Epithelial cell of esophagus (primary cell): ENCODE results near the gene NEU1.
A peak's percentile ranks its signal among the peaks of the same experiment; 100 is the strongest.
"Not testable (repeated sequence)": the region's sequence is repeated elsewhere in the genome, so short reads cannot be mapped to it uniquely, and the experiment has no call there.

Source experiments
- DNase-seq: peaks from one replicate; pipeline ENCODE4 v3.0.0; 2010; ENCODE audit warnings: low read depth
- H3K4me3 ChIP-seq: 2 replicates; pipeline ENCODE4 v1.5.1; 2011; ENCODE audit warnings: mild to moderate bottlenecking, low read length, control low read depth
- CTCF ChIP-seq: IDR thresholded peaks from 2 replicates; pipeline ENCODE4 v1.5.1; 2011; ENCODE audit warnings: low read depth, mild to moderate bottlenecking, low read length, control low read depth, inconsistent platforms; ENCODE audit not compliant: insufficient read depth; ENCODE audit errors: missing control alignments

Gene NEU1

GRCh38 chr6:31870385-31870921 is 7.8 kb upstream of the NEU1 start:
- H3K4me3 ChIP-seq, result no peak overlapping the region
- peak; percentile 6 for TF ChIP-seq CTCF
- DNase-seq, result no peak

- no peak for DNase-seq
- TF ChIP-seq CTCF, result no peak
- H3K4me3 ChIP-seq, result no peak overlapping the region
Observed at GRCh38 chr6:31869343-31869742, 6.7 kb upstream of the NEU1 start.

GRCh38 chr6:31868658-31868971 is 6.0 kb upstream of the NEU1 start:
- not testable (repeated sequence) for DNase-seq, H3K4me3 ChIP-seq

- no peak for TF ChIP-seq CTCF
- no peak overlapping the region for H3K4me3 ChIP-seq
- no peak for DNase-seq
Observed at GRCh38 chr6:31865205-31866118, 2.8 kb upstream of the NEU1 start.

- no peak for DNase-seq
- no peak overlapping the region for H3K4me3 ChIP-seq
- no peak for TF ChIP-seq CTCF
Observed at GRCh38 chr6:31864818-31865204, 2.2 kb upstream of the NEU1 start.

- H3K4me3 ChIP-seq, result peak overlapping the region; percentile 67
- not testable (repeated sequence) for DNase-seq
Observed at GRCh38 chr6:31864123-31864562, 1.5 kb upstream of the NEU1 start.

- peak overlapping the region; percentile 92 for H3K4me3 ChIP-seq
- no peak for TF ChIP-seq CTCF
- DNase-seq, result no peak
Observed at GRCh38 chr6:31861919-31862343, 690 bp downstream of the NEU1 start.

- H3K4me3 ChIP-seq, result no peak overlapping the region
- DNase-seq, result no peak
- no peak for TF ChIP-seq CTCF
Observed at GRCh38 chr6:31861150-31861549, 1.5 kb downstream of the NEU1 start.
